ENCODE data around the gene KLF11.
"Not testable (repeated sequence)": the region's sequence is repeated elsewhere in the genome, so short reads cannot be mapped to it uniquely, and the experiment has no call there.

KLF11 gene

GRCh38 chr2:10089565-10090190, 46.3 kb downstream of the KLF11 start:
- FAIRE-seq, result no peak

DNA sequence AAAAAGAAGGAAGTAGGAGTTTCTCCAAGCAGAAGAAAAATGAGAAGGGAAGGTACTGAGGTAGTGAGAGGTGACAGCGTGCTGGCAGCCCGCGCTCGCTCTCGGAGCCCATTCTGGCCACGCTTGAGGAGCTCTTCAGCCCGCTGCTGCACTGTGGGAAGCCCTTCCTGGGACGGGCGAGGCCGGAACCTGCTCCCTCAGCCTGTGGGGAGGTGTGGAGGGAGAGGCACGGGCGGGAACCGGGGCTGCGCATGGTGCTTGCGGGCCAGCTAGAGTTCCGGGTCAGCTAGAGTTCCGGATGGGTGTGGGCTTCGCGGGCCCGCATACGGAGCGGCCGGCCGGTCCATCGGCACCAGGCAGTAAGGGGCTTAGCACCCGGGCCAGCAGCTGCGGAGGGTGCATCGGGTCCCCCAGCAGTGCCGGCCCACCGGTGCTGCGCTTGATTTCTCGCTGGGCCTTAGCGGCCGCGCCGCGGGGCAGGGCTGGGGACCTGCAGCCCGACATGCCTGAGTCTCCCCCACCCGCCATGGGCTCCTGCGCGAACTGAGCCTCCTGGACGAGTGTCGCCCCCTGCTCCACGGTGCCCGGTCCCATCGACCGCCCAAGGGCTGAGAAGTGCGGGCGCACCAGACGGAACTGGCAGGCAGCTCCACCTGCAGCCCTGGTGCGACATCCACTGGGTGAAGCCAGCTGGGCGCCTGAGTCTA, 48.0 kb downstream of the KLF11 start:
- FAIRE-seq, result no peak

DNA sequence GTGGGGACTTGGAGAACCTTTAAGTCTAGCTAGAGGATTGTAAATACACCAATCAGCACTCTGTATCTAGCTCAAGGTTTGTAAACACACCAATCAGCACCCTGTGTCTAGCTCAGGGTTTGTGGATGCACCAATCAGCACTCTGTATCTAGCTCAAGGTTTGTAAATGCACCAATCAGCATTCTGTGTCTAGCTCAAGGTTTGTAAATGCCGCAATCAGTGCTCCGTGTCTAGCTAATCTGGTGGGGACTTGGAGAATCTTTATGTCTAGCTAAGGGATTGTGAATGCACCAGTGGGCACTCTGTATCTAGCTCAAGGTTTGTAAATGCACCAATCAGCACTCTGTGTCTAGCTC, 48.5 kb downstream of the KLF11 start:
- not testable (repeated sequence) for FAIRE-seq

DNA sequence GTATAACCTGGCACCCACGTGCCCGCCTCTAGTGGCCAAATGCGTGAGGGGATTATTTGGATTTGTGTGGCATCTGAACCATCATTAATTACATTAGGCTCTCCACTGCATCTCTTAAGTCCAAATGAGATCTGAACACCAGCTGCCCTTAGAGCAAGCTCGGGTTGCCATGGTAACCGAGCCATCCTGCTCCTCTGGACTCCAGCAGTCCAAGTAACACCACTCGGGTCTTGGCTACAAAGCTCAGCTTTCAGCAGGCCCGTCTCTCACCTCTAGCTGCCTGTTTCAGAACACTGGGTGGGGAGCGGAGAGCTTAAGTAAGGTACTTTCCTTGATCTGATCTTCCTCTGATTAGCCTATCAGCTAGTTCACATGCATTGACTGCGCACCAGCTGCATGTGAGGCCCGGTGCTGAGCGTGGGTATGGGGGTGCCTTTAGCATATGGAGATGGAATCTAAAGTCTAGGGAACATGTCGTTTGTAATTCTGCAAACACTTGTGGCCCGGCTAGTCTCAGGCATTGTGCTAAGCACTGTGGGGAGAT, 51.0 kb downstream of the KLF11 start:
- FAIRE-seq, result no peak

GRCh38 chr2:10095175-10095574, 51.8 kb downstream of the KLF11 start:
- no peak for FAIRE-seq

- FAIRE-seq, result no peak
Measured at GRCh38 chr2:10096641-10097040, 53.3 kb downstream of the KLF11 start.

DNA sequence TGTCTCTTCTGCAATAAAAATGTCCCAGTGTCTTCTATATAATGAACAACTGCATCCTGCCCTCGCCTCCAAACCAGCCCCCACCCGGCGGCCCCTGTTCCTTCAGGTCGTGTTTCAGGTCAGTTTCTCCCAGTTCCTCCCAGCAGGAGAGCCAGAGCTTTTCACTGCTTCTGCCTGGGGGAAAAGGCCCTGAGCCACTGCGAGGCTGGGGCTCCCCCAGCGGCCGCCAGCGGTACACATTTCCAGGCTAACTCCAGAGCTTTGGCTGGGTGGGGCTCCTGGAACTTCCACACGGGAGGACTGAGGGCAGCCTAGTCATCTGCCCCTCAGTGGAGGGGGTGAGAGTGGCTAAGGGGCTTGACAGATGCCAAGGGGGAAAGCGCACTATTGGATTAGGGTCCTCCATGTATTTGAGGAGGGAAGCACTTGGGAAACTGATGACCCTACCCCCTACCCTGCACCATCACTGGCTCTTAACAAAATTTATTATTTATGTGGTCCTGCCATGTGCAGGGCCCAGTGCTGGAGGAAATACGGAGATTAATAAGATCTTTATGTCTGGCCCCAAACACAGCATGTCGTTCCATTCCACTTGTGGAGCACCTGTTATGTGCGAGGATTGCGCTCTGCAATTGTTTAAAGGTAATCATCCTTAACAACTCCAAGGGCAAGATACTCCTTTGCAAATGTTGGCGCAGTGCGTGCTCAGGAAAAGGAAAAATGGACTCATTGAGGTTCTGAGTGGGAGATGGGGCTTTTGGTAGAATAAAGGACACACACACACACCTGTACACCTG, 54.2 kb downstream of the KLF11 start:
- FAIRE-seq, result no peak

DNA sequence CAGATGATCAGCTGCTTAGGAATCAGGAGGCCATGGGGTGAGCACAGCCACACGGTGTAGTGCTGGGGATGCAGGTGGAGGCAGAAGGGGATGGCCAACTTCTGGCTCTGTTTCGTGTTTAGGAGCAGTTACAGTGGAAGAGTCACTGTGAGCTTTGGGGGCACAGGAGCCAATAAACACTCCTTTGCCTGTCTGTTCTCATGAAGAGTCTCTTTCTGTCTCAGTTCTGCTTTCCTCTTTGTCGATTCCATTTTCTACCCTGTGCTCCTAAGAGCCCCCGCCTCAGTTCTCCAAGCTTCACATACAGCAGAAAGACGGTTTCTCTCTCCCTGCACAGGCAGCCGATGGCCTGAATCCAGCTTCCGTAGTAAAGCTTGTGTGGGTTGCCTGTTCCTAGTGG, 58.1 kb downstream of the KLF11 start:
- no peak for FAIRE-seq

GRCh38 chr2:10103179-10103578, 59.8 kb downstream of the KLF11 start:
- no peak for FAIRE-seq

Measured in A204.1 (cell line).